Left cardiac atrium (tissue), 4 donors: ENCODE data around the gene CACNA1B. TPM values are rescaled to one million over a fixed set of nuclear protein-coding genes. Genes with fewer than 3 reads are reported as not detected.

Experiments used
- ATAC-seq, 2 donors: fragments of 200-7000 bp; cut with Tn5 transposase; one replicate each; pipeline ENCODE4 v1.9.1; 2020; ENCODE audit warnings: mild to moderate bottlenecking in 2 of 2, moderate library complexity in 2 of 2
- DNase-seq: peaks from one replicate; pipeline ENCODE4 v3.0.0-alpha.2; 2020
- intact Hi-C, 2 donors: fragments of 100-400 bp; cut with DNase I; formaldehyde crosslinking; loops; one replicate each; pipeline versions ENCODE4 v1.14.1 to v1.15.1; 2022 to 2023
- total RNA-seq, 2 donors: library from RNA; stranded (reverse); fragmentation: NEBNext Ultra II Directional; extraction: Animal tissue kit (Norgen Biotek cat#: 25700); gene quantifications; one replicate each; pipeline ENCODE4 v1.2.1, GENCODE V29; 2021
- donor health status: DM: no; HTN: yes; CAD: no.
- donor health status: DM: no; HTN: yes; CAD: no; lungs with severe emphysema.
- donor health status: DM: yes; HTN: yes; CAD: no.
- donor health status: Dilated cardiomyopathy.

Gene CACNA1B
- total RNA-seq, 2 donors from 2014 or later = 0.39 to 0.56 TPM

DNA sequence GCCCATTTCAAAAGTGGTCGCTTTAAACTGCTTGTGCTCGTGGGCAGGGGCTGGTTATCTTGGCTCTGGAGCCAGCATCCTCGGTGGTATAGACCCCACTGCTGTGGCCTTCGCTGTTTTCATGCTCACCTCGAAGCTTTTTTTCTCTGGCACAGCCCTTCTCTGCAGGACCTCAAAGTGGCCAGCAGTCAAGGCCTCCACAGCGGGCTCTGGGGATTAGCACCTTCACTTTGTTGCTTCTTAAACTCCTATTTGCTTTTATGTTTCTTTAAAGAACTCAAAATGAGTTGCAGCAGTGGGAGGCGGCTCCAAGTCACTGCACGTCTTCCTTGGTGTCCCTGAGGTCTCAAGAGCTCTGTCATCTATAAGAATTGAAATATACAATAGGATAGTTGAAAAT is 165.1 kb downstream of the CACNA1B start:
- DNase-seq (no peak), ATAC-seq (no peak)
- intact Hi-C loops = no loop called here

DNA sequence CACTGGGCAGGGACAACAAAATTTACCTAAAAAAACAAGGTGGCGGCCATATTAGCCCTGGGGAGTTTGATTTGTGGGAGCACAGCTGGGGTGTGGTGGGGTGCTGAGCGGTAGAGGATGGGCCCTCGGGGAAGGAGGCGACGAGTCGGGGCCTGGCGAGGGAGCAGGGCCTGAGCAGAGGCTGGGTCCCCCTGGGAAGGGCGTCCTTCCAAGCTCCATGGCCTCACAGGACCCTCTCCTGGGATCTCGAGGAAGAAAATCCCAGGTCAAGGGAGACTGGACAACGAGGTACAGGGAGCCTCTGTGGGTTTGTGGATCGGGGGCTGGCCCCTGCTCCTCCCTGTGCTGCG is 165.5 kb downstream of the CACNA1B start:
- DNase-seq = no peak
- intact Hi-C loops = no loop called here
- ATAC-seq = no peak

DNA sequence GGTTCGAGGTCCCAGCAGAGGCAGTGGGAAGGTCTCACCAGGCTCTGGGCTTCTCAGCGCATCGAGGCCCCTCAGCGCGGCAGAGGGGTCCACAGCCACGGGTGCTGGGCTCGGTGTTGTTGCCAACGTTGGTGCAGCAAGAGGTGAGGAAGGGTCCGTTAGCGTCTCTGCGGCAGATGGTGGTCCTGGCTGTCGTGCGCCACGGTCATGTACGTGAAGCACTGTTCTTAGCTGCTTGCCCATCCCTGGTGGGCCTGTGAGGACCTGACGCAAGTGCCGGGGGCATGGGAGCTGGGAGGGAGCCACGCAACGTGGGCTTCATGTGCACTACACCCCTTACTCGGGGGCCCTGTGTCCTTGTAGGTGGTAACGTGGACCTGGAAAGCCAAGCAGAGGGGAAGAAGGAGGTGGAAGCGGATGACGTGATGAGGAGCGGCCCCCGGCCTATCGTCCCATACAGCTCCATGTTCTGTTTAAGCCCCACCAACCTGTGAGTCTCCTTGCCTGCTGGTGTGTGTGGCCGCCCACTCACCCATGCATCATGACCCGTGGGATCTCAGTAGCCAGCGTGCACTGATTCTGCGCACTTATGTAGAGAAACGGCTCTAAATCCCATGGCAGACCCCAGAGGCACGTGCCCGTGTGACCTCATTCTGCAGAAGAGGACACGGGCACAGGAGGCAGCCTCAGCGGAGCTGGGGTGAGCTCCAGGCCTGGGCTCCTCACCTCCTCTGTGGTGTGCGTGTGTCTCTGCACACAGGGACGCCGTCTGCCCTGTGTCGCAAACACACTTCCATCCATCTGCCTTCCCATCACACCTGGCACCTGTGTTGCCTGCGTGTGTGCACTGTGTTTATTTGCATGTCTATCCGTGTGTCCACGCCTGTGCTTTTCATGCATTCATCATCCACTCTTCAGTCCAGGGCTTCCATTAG is 166.1 kb downstream of the CACNA1B start:
- ATAC-seq (no peak), DNase-seq (no peak)
- intact Hi-C loops = no loop called here

DNA sequence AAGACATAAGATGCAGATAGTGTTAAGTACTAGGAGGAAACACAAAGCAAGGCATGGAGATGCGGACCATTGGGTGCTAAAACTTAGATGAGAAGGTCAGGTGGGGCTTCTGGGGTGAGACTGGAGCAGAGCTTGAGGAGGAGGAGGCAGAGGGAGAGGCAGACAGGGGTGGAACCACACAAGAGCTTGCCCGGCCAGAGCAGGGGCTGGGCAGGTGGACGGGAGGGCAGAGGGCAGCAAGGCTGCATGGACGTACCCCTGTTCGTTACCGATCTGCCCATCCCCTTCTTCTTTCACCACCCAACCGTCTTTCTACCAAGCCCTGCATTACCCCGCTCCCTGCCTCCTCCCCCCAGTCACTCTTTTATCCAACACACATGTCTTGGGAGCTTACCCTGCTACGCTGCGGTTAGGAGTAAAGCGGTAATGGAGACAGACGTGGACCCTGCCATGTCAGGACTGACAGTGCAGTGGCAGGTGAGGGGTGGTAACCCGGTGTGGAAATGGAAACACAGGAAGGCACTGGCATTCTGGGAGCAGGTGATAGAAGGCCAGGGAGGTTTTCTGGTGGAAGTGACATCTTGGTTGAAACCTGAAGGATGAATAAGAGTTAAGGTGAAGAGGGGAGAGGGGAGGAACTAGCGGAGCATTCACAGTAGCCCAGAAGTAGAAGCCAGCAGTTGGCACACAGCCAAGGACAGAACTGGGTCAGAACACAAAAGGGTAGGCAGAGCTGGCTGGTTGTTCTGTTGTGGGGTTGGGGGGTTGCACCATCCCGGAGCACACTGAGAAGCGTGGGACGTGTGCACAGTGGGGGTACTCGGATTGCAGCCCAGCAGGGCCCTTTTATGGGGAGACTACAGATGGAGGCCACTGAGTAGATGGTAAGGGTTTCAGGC is 167.2 kb downstream of the CACNA1B start:
- intact Hi-C loops = no loop called here
- ATAC-seq (no peak), DNase-seq (no peak)

DNA sequence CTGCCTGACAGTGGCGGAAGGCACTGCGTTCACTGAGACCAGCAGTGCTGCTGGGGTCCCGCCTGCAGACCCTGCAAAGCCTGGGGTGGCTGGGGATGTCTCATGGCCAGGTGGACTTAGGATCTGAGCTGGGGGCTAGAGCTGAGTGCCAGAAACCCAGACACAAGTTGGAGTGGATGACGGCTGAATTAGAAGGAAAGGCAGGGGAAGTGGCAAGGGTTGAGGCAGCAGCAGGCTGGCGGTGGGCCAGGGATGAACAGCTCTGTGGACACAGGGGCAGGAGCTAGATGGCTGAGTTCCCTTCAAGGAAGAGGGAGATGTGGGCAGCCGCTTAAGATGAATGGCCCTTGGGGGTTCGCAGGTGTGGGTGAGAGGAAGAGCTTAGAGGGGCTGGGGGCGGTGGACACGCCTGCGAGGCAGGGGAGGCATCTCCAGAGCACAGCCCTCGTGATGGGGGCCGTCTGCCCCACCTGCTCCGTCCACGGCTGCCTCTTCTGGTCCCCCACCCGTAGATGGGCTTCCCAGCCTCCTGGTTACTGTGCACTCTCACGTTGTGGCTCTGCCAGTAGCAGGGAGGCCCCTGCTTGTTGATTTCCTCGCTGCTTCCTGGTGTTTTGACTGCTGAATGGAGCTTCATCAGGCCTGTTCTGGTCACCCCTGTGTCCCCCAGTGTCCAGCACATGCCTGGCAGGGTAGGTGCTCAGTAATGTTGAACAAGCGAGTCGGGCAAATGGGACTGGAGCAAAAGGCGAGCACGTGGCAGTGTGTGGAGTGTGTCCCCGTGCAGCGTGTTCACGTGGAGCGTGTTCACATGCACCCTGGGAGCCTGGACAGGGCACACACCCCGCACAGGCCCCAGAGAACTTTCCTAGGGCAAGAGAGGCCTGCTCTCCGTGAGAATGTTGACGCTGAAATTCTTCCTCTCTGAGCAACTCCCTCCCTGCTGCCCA is 168.2 kb downstream of the CACNA1B start:
- DNase-seq = no peak
- peak in 1 of 2 donors; percentile 34 for ATAC-seq

DNA sequence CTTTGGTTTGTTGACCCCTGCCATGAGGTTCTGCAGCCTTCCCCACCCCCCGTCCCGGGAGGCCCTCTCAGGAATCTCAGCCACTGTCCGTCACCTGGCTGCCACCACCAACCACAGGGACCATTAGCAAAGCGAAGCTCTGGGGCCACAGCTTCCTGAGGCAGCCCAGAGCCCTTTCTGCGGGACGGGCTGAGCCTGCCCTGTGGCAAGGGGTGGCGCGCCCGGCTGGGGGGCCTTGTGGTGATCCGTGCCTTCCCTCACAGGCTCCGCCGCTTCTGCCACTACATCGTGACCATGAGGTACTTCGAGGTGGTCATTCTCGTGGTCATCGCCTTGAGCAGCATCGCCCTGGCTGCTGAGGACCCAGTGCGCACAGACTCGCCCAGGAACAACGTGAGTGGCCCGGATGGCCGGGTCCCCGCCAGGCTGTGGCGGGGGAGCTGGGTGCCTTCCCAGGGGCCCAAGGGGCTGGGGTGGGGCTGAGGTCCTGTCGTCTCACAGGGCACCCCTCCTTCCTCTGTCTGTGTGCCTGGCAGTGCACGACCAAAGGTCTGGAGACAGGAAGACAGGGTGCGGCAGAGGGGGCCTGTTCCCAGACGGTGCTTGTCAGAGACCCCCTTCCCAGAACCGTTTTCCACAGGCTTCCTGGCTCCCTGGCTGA is 169.2 kb downstream of the CACNA1B start:
- DNase-seq (no peak), ATAC-seq (no peak)
- intact Hi-C loops = no loop called here

More for the DNA sequence above, 168.2 kb downstream of the CACNA1B start:
- intact Hi-C loops = no loop called here

DNA sequence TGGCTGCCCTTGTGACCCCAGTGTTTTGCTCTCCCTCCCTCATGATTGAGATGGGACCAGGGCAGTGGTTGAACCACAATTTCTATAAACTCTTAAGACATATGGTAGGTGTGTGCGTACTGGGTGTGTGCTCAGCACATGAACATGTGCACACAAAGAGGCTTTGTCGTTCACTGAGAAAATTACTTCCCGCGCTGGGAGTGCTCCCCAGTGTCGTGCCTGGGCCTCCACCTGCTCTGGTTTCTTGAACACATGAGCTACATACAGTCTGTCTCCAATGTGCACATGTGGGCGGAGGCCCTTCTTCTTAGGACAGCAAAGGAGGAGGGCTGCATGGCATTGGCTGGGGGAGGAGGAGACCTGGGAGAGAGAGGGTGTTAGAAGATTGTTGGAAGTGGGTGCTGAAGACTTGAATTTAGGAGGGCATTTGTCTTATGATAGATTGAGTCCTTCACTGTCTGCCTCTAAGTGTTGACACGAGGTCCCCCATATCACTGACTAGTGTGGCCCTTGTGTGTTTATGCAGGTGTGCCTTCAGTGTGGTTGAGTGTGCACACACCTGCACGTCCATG is 170.0 kb downstream of the CACNA1B start:
- no peak for DNase-seq
- ATAC-seq = no peak
- intact Hi-C loops = no loop called here

DNA sequence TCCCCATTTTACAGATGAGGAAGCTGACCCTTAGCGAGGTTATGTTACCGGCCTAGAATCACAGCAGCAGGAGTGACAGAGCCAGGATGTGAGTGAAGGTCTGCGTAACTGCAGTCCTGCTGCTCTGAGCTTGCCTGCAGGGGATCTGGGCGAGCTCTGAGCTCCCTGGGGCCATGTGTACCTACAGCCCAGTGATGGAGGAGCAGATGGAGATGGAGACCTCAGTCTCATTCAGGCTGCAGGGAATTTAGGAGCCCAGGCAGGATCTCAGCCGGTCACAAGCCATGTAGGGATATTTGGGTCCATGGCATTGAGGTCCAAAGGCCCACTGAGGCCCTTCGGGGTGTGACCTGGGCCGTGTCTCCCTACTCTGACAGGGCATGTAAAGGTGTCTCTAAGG is 170.6 kb downstream of the CACNA1B start:
- DNase-seq = no peak
- intact Hi-C loops = no loop called here
- ATAC-seq = no peak

DNA sequence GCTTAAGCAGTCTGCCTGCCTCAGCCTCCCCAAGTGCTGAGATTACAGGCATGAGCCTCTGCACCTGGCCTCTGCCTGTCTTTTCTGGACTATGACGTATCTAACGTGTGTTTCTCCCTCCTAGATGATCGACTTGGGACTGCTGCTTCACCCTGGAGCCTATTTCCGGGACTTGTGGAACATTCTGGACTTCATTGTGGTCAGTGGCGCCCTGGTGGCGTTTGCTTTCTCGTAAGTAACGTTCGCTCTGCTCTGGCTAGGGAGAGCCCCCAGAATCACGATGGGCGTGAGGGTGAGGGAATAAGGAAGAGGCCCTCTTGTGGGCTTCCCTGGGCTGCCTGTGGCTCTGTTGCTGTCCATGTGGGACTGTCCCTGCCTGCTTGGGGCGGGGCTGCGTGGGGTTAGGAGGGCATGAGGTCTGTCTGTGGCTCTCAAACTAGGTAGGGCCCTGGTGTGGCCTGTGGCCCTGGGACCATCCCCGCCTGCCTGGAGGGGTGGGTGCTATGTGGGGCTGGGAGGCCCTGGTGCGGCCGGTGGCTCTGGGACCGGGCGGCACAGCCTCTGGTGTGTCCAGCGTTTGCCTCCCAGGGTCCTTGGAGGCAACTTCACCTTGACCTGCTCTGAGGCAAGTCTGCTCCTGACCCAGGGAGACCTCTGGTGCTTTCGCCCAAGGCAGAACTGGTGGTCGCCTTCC is 171.7 kb downstream of the CACNA1B start:
- ATAC-seq = no peak
- intact Hi-C loops = no loop called here
- DNase-seq = no peak

DNA sequence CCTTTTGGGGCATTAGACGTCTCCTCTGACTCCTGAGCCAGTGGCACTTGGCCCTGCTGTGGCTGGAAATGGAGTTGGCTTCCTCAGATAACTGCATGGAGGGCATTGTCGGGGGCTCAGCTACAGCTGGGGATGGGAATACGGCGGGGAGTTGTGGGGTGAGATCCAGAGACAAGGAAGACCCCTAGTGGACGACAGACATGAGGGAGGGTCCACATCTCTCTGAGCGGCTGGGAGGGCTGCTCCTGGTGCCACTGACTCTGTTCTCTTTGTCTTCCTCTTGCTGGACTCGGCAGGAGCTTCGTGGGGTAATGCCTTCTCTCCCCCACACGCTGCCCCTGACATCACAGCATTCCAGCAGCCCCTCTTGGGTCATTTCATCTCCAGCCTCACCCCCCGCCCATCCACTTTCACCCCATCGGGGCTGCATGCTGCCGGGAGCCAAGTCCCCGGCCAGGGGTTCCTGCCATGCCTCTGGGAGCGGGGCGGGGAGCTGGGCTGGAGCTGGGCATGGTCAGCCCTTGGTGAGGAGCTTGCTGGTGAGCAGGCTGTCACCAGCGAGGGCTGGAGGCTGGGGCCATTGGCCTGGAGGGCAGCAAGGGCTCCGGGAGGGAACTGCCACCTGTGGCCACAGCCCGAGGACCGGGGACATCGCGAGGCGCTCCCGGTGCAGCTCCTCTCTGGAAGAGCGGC is 172.3 kb downstream of the CACNA1B start:
- ATAC-seq (no peak), DNase-seq (no peak)
- intact Hi-C loops = no loop called here

DNA sequence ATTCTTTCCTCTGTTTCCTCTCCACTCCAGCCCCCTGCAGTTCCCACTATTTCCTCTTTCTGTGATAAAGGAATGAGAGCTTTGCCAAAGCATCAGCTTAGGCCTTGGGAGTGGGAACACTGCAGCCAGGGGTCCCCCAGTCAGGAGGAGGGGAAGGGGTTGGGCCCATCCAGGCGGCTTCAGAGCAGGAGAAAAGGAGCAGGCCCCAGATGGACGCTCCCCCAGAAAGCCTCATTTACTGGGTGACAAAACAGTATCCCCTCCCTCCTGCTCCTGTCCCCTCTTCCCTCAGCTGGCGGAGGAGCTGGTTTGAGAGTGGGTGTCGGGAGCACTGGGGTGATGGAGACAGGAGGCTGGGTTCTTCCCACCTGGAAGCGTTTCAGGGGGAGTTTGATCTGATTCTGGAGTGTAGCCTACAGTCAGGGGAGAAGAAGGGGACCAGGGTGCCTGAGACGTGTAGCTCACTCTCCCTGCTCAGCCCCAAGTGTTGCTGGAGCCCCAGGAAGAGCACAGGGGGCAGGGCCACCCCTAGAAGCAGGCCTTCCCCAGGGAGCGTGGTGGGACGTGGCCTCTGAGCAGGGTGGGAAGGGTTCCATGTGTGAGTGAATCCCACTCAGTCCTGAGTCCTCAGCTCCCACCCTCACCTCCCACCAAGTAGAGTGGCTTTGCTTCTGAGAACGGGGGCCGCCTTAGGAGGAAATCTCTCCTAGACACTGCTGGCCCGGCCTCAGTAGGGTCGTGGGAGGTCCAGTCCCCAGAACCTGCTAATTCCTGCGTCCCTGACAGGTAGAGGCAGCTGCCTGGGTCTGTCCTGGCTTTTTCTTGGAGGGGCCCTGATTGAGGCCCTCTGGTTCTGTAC is 173.1 kb downstream of the CACNA1B start:
- DNase-seq = no peak
- intact Hi-C loops = no loop called here
- no peak for ATAC-seq

DNA sequence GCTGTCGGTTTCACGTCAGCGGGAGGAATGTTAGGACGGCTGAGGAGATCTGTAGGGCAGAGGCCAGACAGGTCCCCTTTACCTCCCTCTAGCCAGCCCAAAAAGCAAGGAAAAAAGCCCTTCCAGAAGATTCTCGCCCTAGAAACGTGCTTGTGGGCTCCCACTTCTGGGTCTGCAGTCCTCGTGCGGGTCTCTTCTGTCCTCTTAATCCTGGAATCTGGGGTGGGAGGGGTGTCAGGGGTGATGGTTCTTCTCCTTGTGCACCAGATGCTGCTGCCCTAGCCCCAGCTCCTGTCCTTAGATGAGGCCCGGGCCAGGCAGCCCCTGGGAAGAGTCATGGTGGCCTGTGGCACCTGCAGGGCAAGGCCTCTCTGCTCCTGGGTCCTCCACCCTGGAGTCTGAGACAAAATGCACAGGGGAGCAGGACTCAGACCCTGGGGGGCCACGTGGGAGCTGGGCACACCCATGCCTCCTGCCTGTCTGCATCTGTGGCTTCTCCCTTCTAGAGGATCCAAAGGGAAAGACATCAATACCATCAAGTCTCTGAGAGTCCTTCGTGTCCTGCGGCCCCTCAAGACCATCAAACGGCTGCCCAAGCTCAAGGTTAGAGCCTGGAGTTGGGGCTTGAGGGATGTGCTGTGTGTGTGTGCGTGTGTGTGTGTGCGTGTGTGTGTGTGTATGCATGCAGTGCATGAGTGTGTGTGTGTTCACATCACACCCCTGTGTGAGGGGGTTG is 174.2 kb downstream of the CACNA1B start:
- ATAC-seq (no peak), DNase-seq (no peak)
- intact Hi-C loops = no loop called here

DNA sequence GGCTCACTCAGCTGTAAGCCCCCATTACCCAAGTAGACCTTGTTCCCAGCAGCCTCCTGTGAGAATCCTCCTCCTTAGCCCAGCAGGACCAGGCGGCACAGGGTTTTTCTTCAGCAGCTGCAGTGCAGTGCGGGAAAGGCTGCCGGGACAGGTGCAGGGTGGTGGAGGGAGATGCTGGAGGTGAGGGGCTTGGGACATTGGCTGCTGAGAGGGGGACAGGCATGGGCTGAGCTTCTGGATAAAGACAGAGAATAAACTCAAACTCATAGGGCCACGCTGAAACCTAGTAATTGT is 174.7 kb downstream of the CACNA1B start:
- ATAC-seq (no peak), DNase-seq (no peak)
- intact Hi-C loops = no loop called here

DNA sequence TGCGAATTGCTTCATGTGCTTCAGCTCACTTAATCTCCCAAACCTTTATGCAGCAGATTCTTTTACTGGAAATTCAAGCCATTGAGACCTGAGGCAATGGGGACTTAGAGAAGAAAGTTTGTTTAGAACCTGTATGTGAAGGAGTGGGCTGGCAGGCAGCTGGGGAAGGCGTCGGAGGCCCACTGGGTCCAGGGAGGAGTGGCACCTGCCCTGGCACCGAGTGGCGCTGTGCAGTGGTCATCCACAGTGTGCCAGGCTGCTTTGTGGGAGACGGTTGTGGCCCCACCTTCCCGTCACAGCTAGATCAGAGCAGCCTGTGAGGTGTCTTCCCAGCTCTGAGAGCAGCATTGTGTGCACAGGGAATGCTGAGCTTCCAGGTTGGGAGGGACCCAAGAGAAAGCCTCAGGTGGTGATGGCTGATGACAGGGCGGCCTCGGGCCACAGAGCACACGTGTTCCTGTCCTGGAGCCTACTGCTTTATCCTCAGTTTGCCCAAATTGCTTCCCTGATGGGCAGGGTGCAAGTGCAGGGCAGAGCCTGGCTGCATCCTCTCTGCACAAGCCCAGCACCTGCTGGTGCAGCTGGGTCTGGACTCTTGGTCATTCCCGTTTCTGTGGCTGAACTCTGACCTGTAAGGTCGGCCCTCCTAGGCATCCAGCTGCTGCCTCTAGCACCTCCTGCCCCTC is 175.2 kb downstream of the CACNA1B start:
- intact Hi-C loops = no loop called here
- ATAC-seq (no peak), DNase-seq (no peak)

DNA sequence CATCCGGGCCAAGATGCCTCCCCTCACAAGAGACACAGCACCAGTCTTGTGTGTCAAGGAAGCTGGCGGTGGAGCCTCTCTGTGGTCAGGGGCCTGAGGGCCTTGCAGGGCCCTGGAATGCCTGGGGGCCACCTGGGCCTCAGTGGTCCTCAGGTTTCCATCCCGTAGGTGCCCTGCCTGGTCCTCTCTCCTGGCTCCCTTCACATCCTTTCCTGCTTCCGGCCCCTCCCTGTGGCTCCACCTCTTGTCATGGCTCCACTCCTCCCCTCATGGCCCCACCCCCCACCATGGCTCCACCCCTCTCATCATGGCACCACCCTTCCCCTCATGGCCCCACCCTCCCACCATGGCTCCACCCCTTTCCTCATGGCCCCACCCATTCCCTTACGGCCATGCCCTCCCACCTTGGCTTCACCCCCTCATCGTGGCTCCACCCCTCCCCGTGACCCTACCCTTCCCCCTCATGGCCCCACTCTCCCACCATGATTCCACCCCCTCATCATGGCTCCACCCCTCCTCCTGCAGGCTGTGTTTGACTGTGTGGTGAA is 175.8 kb downstream of the CACNA1B start:
- ATAC-seq = no peak
- no peak for DNase-seq
- intact Hi-C loops = no loop called here
